Muscle of leg (tissue), 11 donors: ENCODE data around the gene TNFSF13. TPM values are rescaled to one million over a fixed set of nuclear protein-coding genes. Genes with fewer than 3 reads are reported as not detected.

ENCODE experiments used
- DNase-seq: peaks from one replicate; pipeline ENCODE4 v3.0.0; 2013
- H3K27ac ChIP-seq: one replicate; pipeline ENCODE4 v1.5.1; 2013; ENCODE audit warnings: mild to moderate bottlenecking, low read length, control low read depth
- H3K27me3 ChIP-seq: one replicate; pipeline ENCODE4 v1.6.1; 2013; ENCODE audit warnings: low read length; ENCODE audit not compliant: control insufficient read depth, insufficient read depth
- H3K36me3 ChIP-seq: one replicate; pipeline ENCODE4 v1.6.1; 2013; ENCODE audit warnings: low read length; ENCODE audit not compliant: control insufficient read depth, insufficient read depth
- H3K4me1 ChIP-seq: one replicate; pipeline ENCODE4 v1.6.1; 2013; ENCODE audit warnings: low read length; ENCODE audit not compliant: control insufficient read depth, insufficient read depth
- H3K4me3 ChIP-seq: one replicate; pipeline ENCODE4 v1.5.1; 2013; ENCODE audit warnings: low read length, control low read depth
- H3K9me3 ChIP-seq: replicated peaks from 2 replicates; pipeline ENCODE4 v1.6.1; 2013; ENCODE audit warnings: low read depth, low read length; ENCODE audit not compliant: control insufficient read depth
- WGBS: methylation state at CpG from one replicate; pipeline ENCODE4 v1.1.5; 2013; ENCODE audit warnings: missing lambda C conversion rate; ENCODE audit not compliant: insufficient coverage; 5-methylcytosine and 5-hydroxymethylcytosine counted together
- polyA plus RNA-seq, 8 donors: library from polyadenylated mRNA; unstranded; fragments of 120-200 nt; gene quantifications; one replicate each; pipeline versions ENCODE4 v1.2.1 to v1.2.3, GENCODE V29; 2013; ENCODE audit warnings: inconsistent platforms in 1 of 8, low replicate concordance in 1 of 8; ENCODE audit not compliant: insufficient read length in 8 of 8, insufficient read depth in 1 of 8
- total RNA-seq: library from RNA; stranded (reverse); fragments of 120-200 nt; gene quantifications from one replicate; pipeline ENCODE4 v1.2.4, GENCODE V29; 2013

TNFSF13 gene
- total and polyA plus RNA-seq, 9 donors: 2.2 to 5.9 (median 4.3) TPM

GRCh38 chr17:7551396-7551795 lies 7.2 kb upstream of the TNFSF13 start:
- Histone ChIP-seq H3K4me3 (no peak overlapping the region), H3K9me3 (no peaks in the 10 kb centered on the region), H3K27me3 (no peaks in the 10 kb centered on the region), H3K36me3 (peaks cover 6% of the 10 kb centered on the region), H3K4me1 (peaks cover 19% of the 10 kb centered on the region), H3K27ac (no peak overlapping the region)
- DNase-seq: no peak
- 75% methylated on average over 1 of the region's 4 CpGs for WGBS

DNA sequence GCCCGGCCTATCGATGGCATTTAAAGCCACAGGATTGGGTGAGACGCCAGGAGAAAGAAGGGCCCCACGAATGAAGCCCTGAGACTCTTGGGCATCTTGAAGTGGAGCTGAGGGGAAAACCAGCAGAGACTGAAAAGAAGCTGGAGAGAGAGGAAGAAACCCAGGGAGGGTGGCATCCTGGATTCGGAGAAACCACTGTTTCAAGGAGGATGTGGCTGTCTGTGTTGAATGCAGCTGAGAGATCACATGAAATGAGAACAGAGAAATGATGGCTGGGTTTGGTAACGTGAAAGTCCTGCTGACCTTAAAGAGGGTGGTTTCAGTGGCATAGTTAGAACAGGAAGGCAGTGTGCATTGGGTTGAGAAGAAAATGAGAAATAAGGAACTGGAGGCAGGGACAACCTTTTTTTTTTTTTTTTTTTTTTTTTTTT lies 5.9 kb upstream of the TNFSF13 start:
- Histone ChIP-seq H3K4me3 (no peak overlapping the region), H3K4me1 (peaks cover 27% of the 10 kb centered on the region), H3K36me3 (peaks cover 6% of the 10 kb centered on the region), H3K27ac (peak overlapping the region; percentile 35), H3K27me3 (no peaks in the 10 kb centered on the region), H3K9me3 (no peaks in the 10 kb centered on the region)
- DNase-seq: peak; percentile 74
- 78% methylated on average over 6 of the region's 6 CpGs for WGBS

- Histone ChIP-seq H3K27ac (peak overlapping the region; percentile 7), H3K4me1 (peaks cover 32% of the 10 kb centered on the region), H3K27me3 (no peaks in the 10 kb centered on the region), H3K36me3 (peaks cover 6% of the 10 kb centered on the region), H3K4me3 (no peak overlapping the region), H3K9me3 (no peaks in the 10 kb centered on the region)
- no CpG with 5 or more reads among the region's 1 CpG for WGBS
- no peak for DNase-seq
Observed at GRCh38 chr17:7553356-7553755, 5.2 kb upstream of the TNFSF13 start.

DNA sequence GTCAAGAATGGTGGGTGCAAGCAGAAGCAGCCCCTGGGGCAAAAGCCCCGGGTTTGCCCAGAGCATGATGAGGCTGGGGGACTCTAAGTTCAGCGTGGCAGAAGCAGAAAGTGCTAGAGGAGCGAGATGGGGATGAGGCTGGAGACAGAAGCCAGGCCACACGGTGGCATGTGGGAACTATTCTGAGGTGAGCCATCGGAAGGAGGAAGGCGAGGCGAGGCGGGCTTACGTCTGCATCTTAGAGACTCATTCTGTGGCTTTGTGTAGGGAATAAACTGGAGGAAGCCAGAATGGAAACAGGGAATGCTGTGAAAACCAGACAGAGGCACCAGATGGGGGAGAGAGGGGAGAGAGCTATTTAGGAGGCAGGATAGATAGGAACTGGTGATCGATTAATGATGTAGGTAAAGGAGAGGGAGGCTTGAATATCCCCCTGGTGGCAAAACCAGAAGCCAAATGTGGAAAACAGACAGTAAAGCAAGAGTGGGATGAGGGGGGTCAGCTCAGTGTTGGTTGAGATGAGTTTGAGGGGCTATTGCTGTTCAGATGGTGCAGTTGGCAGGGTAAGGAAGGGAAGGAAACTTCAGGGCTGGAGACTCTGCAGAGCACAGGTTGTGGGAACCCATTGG lies 3.1 kb upstream of the TNFSF13 start:
- no peaks in the 10 kb centered on the region for H3K27me3 ChIP-seq
- no peak overlapping the region for H3K4me3 ChIP-seq
- DNase-seq: no peak
- peaks cover 6% of the 10 kb centered on the region for H3K36me3 ChIP-seq
- H3K4me1 ChIP-seq: peaks cover 38% of the 10 kb centered on the region
- peak overlapping the region; percentile 20 for H3K27ac ChIP-seq
- no peaks in the 10 kb centered on the region for H3K9me3 ChIP-seq
- 22% methylated on average over 10 of the region's 10 CpGs for WGBS

- Histone ChIP-seq H3K27ac (no peak overlapping the region), H3K9me3 (no peaks in the 10 kb centered on the region), H3K4me1 (peaks cover 40% of the 10 kb centered on the region), H3K36me3 (no peaks in the 10 kb centered on the region), H3K27me3 (no peaks in the 10 kb centered on the region), H3K4me3 (no peak overlapping the region)
- 89% methylated on average over 11 of the region's 12 CpGs for WGBS
- DNase-seq: no peak
Observed at GRCh38 chr17:7556627-7557026, 1.9 kb upstream of the TNFSF13 start.

- Histone ChIP-seq H3K27ac (peak overlapping the region; percentile 98), H3K27me3 (no peaks in the 10 kb centered on the region), H3K9me3 (no peaks in the 10 kb centered on the region), H3K4me1 (peaks cover 40% of the 10 kb centered on the region), H3K36me3 (no peaks in the 10 kb centered on the region), H3K4me3 (no peak overlapping the region)
- WGBS: 43% methylated on average over 17 of the region's 19 CpGs
- no peak for DNase-seq
Observed at GRCh38 chr17:7557147-7557764, 1.3 kb upstream of the TNFSF13 start.

DNA sequence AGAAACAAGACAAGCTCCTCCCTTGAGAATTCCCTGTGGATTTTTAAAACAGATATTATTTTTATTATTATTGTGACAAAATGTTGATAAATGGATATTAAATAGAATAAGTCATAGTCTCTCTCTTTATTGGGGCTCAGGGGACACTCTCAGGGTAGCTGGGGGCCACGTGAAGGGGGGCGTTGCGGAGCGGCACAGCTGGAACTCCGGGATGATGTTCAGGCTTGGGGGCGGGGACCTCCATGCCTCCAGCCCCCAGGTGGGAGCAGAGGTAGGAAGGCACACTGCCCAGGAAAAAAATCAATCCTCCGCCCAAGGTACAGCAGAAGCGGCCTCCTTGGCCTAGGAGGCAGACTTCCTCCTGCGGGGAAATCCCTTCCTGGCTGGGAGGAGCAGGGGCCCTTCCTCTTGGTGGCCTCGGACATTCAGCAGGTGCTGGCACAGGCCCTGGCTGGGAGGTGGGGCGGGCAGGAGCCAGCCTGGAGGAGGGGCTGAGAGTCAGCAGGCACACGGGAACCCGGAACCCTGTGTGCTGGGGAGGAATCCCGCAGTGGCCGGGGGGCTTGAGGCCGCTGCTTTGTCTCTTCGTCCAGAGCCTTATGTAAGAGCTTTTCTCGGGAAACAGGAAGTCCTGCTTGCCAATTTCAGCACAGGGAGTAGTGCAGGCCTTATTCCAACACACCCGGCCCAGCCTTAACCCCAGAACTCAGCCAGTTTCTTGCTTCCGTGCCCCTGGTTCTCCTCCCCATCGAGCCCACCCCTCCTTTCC lies 591 bp upstream of the TNFSF13 start:
- H3K27ac ChIP-seq: peak overlapping the region; percentile 98
- no peaks in the 10 kb centered on the region for H3K9me3 ChIP-seq
- peak; percentile 97 for DNase-seq
- peaks cover 4% of the 10 kb centered on the region for H3K36me3 ChIP-seq
- H3K27me3 ChIP-seq: no peaks in the 10 kb centered on the region
- H3K4me3 ChIP-seq: peak overlapping the region; percentile 22
- peaks cover 46% of the 10 kb centered on the region for H3K4me1 ChIP-seq
- WGBS: 2% methylated on average over 19 of the region's 21 CpGs

DNA sequence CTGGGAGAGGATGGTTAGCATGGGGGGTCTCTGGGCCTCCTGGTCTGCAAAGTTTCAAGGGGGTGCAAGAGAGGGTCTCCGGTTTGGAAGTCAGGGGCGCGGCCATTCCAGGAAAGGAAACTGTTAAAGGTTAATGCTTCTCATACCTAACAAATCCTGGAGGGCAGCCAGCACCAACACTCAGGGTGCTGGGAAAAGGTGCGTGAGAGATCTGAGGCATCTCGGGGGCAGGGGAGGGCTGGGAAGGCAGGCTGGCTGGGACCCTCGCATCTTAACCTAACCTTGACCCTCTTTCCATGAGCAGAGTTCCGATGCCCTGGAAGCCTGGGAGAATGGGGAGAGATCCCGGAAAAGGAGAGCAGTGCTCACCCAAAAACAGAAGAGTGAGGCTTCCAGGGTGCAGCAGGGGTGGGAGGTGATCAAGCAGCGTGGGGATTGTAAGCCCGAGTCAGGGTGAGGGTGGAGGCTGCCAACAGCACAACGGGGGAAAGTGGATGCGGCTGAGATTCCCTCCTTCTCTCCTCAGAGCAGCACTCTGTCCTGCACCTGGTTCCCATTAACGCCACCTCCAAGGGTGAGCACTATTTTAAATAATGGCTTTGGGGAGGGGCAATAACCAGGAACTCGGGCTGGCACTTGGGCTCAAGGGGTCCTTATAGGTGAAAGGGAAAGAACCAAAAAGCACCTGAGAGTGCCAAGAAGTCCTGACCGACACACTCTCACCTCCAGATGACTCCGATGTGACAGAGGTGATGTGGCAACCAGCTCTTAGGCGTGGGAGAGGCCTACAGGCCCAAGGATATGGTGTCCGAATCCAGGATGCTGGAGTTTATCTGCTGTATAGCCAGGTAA lies 996 bp downstream of the TNFSF13 start:
- Histone ChIP-seq H3K27me3 (no peaks in the 10 kb centered on the region), H3K4me3 (no peak overlapping the region), H3K9me3 (no peaks in the 10 kb centered on the region), H3K36me3 (peaks cover 19% of the 10 kb centered on the region), H3K27ac (peak overlapping the region; percentile 98), H3K4me1 (peaks cover 56% of the 10 kb centered on the region)
- no peak for DNase-seq
- whole genome bisulfite sequencing: 65% methylated on average over 7 of the region's 18 CpGs

- Histone ChIP-seq H3K27ac (peak overlapping the region; percentile 98), H3K9me3 (no peaks in the 10 kb centered on the region), H3K4me1 (peaks cover 56% of the 10 kb centered on the region), H3K27me3 (no peaks in the 10 kb centered on the region), H3K36me3 (peaks cover 28% of the 10 kb centered on the region), H3K4me3 (peak overlapping the region; percentile 83)
- 6% methylated on average over 11 of the region's 22 CpGs for WGBS
- peak; percentile 72 for DNase-seq
Observed at GRCh38 chr17:7560172-7561027, 1.9 kb downstream of the TNFSF13 start.
